Measurements from ENCODE around the gene INTU. TPM values are rescaled to one million over a fixed set of nuclear protein-coding genes. Genes with fewer than 3 reads are reported as not detected.

Gene INTU
- total RNA-seq, 1 experiment from 2014 or later = 1.1 TPM

DNA sequence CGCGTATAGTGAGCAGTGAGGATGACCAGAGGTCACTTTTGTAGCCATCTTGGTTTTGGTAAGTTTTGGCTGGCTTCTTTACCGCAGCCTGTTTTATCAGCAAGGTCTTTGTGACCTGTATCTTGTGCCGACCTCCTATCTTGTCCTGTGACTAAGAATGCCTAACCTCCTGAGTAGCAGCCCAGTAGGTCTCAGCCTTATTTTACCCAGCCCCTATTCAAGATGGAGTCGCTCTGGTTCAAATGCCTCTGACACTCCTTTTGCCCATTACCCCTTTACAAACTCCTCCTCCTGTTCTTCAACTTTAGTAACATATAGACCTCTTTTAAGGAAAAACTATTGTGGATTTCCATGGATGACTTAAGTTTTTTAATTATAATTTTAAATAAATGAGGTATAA is 2.6 kb upstream of the INTU start:
- no peak overlapping the region for H3K27ac ChIP-seq (ENCODE audit: low read length)
- peaks cover 5% of the 10 kb centered on the region for H3K4me1 ChIP-seq (ENCODE audit: insufficient read depth, low read length)
- no peaks in the 10 kb centered on the region for H3K9me2 ChIP-seq (replicated peaks; ENCODE audit: low read length)
- H2AFZ ChIP-seq (ENCODE audit: low read length) = no peak overlapping the region
- H3K4me2 ChIP-seq (ENCODE audit: low read length) = no peak overlapping the region
- H3K9me3 ChIP-seq (ENCODE audit: low read length) = no peaks in the 10 kb centered on the region
- no peaks in the 10 kb centered on the region for H3K36me3 ChIP-seq (ENCODE audit: low read depth, low read length)
- no peak overlapping the region for H3K9ac ChIP-seq (ENCODE audit: low read length)
- H3K79me2 ChIP-seq (ENCODE audit: low read length) = peaks cover 14% of the 10 kb centered on the region; the same call in 1 of the 2 replicates
- no peak for ATAC-seq
- DNase-seq = no peak
- H3F3A ChIP-seq (ENCODE audit: low read length, unreplicated experiment) = no peaks in the 10 kb centered on the region
- no peaks in the 10 kb centered on the region for H4K20me1 ChIP-seq (ENCODE audit: low read length)
- ChIA-PET POLR2A (ENCODE audit: unreplicated experiment) (no interaction called here), CTCF (no interaction called here)
- no TSS peak for BruUV-seq (replicated peaks)
- TF ChIP-seq CTCF (conservative IDR thresholded peaks at IDR 0.05; ENCODE audit: low read depth, low read length) (no peak), EZH2phosphoT487 (IDR thresholded peaks at IDR 0.05; ENCODE audit: borderline replicate concordance, low read length) (no peak), EZH2 (IDR thresholded peaks at IDR 0.05; ENCODE audit: low read length, unreplicated experiment) (no peak)
- intact Hi-C loops (cut with micrococcal nuclease) = no loop called here
- no peaks in the 10 kb centered on the region for H3K27me3 ChIP-seq (ENCODE audit: low read length)
- H3K4me3 ChIP-seq (ENCODE audit: low read length) = no peak overlapping the region

DNA sequence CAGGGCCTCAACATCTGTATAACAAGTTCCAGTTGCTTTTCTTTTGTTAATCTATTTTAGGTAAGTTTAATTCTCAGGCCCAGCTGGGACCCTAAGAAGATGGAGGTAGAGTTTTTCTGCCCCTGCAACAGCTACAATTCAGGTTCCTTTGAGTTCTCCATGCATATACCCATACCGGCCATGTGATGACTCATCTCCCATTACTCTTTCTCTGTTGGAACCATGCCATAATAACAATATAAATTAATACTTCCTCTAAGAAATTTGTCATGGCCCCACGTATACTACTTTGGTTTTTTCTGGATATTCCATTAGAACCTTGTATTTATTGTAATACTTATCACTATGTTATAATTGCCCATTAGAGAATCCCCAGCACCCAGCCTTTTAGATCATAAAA is 1.3 kb upstream of the INTU start:
- POLR2A ChIA-PET (ENCODE audit: unreplicated experiment) = no interaction called here
- intact Hi-C loops (cut with micrococcal nuclease) = no loop called here
- no peaks in the 10 kb centered on the region for H3K9me3 ChIP-seq (ENCODE audit: low read length)
- no peaks in the 10 kb centered on the region for H4K20me1 ChIP-seq (ENCODE audit: low read length)
- BruUV-seq (replicated peaks) = no TSS peak
- H3K27ac ChIP-seq (ENCODE audit: low read length) = no peak overlapping the region
- peaks cover 14% of the 10 kb centered on the region; the same call in 1 of the 2 replicates for H3K79me2 ChIP-seq (ENCODE audit: low read length)
- no peak overlapping the region for H2AFZ ChIP-seq (ENCODE audit: low read length)
- H3K27me3 ChIP-seq (ENCODE audit: low read length) = no peaks in the 10 kb centered on the region
- TF ChIP-seq EZH2 (IDR thresholded peaks at IDR 0.05; ENCODE audit: low read length, unreplicated experiment) = no peak
- no peak for TF ChIP-seq EZH2phosphoT487 (IDR thresholded peaks at IDR 0.05; ENCODE audit: borderline replicate concordance, low read length)
- TF ChIP-seq CTCF (conservative IDR thresholded peaks at IDR 0.05; ENCODE audit: low read depth, low read length) = no peak
- peaks cover 5% of the 10 kb centered on the region for H3K4me1 ChIP-seq (ENCODE audit: insufficient read depth, low read length)
- H3K9me2 ChIP-seq (replicated peaks; ENCODE audit: low read length) = no peaks in the 10 kb centered on the region
- H3K9ac ChIP-seq (ENCODE audit: low read length) = no peak overlapping the region
- no peaks in the 10 kb centered on the region for H3K36me3 ChIP-seq (ENCODE audit: low read depth, low read length)
- ATAC-seq (0 out of 2 replicates have a peak, but pooled peaks have one; percentile 14), DNase-seq (peak; percentile 59)
- no peaks in the 10 kb centered on the region for H3F3A ChIP-seq (ENCODE audit: low read length, unreplicated experiment)
- H3K4me3 ChIP-seq (ENCODE audit: low read length) = no peak overlapping the region
- CTCF ChIA-PET = no interaction called here
- 0 out of 2 replicates have a peak overlapping the region, but pooled peaks have one; percentile 91 for H3K4me2 ChIP-seq (ENCODE audit: low read length)

GRCh38 chr4:127634181-127634580 is 1.4 kb downstream of the INTU start:
- H3K4me3 ChIP-seq (ENCODE audit: low read length) = peak overlapping the region; percentile 92; the same call in 1 of the 2 replicates
- peak overlapping the region; percentile 91 for H3K4me2 ChIP-seq (ENCODE audit: low read length)
- ChIA-PET POLR2A (ENCODE audit: unreplicated experiment) (no interaction called here), CTCF (no interaction called here)
- no peak for DNase-seq
- H3K36me3 ChIP-seq (ENCODE audit: low read depth, low read length) = no peaks in the 10 kb centered on the region
- peaks cover 5% of the 10 kb centered on the region for H3K4me1 ChIP-seq (ENCODE audit: insufficient read depth, low read length)
- no peak overlapping the region for H3K9ac ChIP-seq (ENCODE audit: low read length)
- no peak for TF ChIP-seq EZH2 (IDR thresholded peaks at IDR 0.05; ENCODE audit: low read length, unreplicated experiment)
- no peak for TF ChIP-seq EZH2phosphoT487 (IDR thresholded peaks at IDR 0.05; ENCODE audit: borderline replicate concordance, low read length)
- no peak for TF ChIP-seq CTCF (conservative IDR thresholded peaks at IDR 0.05; ENCODE audit: low read depth, low read length)
- no peaks in the 10 kb centered on the region for H3K9me2 ChIP-seq (replicated peaks; ENCODE audit: low read length)
- intact Hi-C loops (cut with micrococcal nuclease) = no loop called here
- peaks cover 14% of the 10 kb centered on the region; the same call in 1 of the 2 replicates for H3K79me2 ChIP-seq (ENCODE audit: low read length)
- no peaks in the 10 kb centered on the region for H3F3A ChIP-seq (ENCODE audit: low read length, unreplicated experiment)
- H4K20me1 ChIP-seq (ENCODE audit: low read length) = no peaks in the 10 kb centered on the region
- no peak for ATAC-seq
- no peak overlapping the region for H2AFZ ChIP-seq (ENCODE audit: low read length)
- no peaks in the 10 kb centered on the region for H3K27me3 ChIP-seq (ENCODE audit: low read length)
- BruUV-seq (replicated peaks) = no TSS peak
- no peak overlapping the region for H3K27ac ChIP-seq (ENCODE audit: low read length)
- H3K9me3 ChIP-seq (ENCODE audit: low read length) = no peaks in the 10 kb centered on the region

Measured in PC-3 (cell line).